ENCODE measurements around the gene CLUH.

DNA sequence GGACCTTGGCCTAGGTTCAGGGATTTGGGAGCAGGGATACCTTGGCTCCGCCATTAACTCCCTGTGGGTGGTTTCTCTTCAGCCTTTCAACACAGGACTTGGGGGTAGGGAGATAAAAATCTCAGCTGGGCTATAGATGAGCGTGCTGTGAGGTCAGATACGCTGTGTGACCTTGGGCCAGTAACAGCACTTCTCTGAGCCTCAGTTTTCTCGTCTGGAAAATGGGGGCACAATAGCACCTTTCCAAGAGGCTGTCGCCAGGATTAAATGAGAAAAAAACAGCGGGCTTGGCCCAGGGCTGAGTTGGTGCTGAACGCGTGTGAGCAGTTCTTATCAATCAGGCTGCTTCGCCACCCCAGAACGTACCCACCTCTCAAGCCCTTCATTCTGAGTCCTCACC is 20.2 kb upstream of the CLUH start:
- TF ChIP-seq POLR2A (IDR thresholded peaks at IDR 0.05; ENCODE audit: low read length) (no peak), GATA1 (IDR thresholded peaks at IDR 0.05; ENCODE audit: low read depth, low read length) (no peak)

All from erythroblast (primary cell).